NCI-H1930 (cell line): ENCODE data around the gene RPS27.
"Not testable (repeated sequence)": the region's sequence is repeated elsewhere in the genome, so short reads cannot be mapped to it uniquely, and the experiment has no call there.

Experiments used
- DNase-seq, 2 experiments: peaks; one replicate each; lab custom pipeline; 2025; lab: John Stamatoyannopoulos, UW

Gene RPS27

DNA sequence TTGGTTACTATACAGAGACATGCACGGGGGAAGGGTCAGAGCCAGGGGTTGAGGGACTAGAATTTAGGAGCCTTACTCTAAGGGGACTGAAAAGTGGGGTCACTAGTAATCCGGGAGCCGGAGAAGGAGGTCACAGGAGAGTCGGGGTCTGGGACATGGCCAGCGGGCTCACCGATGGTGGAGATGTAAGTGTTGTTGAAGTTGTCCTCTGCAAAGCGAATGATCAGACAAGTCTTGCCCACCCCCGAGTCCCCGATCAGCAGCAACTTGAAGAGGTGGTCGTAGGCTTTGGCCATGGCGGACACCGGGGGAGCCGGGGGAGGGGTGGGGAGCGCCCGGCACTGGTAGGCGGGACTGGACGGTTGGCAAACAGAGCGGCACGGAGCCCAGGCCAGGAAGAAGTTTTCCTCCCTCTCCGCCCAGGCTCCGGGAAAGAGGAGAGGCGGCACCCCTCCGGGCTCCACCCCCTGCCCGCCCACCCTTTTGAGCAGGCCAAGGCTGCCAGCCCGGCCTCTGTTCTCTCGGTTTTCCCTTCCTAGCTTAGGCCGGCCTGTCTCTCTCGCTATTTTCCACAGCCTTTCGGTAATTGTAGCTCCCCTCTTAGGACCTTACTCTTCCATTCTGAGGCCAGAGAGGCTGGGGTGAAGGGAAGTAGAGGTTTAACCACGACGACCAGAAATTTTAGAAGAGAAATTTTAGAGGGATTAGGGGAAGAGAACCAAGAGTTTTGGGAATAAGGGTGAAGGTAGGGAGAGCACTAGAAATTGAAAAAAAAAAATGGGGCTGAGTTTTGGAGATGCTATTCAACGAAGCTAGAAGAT, 4.4 kb upstream of the RPS27 start, which contains the start of gene RAB13:
Gene RAB13, minus strand, starts transcription at position 399 of the 821 bp plus-strand sequence. Its CDS starts 103 bp downstream, at position 296.
- DNase-seq: no peak

DNA sequence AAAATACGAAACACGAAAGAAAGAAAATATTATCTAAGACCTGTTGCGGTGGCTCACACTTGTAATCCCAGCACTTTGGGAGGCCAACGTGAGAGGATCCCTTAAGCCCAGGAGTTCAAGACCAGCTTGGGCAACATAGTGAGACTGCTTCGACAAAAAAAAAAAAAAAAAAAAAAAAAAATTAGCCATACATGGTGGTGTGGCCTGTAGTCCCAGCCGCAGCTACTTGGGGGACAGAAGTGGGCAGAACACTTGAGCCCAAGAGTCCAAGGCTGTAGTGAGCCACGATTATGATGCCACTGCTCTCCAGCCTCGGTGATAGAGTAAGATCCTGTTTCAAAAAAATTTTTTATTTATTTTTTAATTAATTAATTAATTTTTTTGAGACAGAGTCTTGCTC, 2.9 kb upstream of the RPS27 start:
- no peak for DNase-seq

DNA sequence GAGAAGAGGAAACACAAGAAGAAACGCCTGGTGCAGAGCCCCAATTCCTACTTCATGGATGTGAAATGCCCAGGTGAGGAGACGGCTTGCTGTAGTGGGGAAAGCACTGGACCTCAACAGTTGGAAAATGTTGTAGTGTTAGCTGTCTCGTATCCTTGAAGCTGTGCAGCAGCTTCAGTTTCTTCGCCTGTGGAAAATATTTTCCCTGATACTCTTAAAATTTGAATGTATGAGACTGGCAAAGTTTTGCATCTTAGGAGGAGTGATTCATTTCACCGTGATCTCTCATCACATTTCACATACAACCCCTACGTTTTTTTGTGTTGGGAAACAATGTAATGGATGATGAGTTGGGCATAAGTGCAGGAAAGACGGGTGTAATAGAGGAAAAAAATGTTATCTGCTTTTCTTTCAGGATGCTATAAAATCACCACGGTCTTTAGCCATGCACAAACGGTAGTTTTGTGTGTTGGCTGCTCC, 629 bp downstream of the RPS27 start:
- no peak for DNase-seq

DNA sequence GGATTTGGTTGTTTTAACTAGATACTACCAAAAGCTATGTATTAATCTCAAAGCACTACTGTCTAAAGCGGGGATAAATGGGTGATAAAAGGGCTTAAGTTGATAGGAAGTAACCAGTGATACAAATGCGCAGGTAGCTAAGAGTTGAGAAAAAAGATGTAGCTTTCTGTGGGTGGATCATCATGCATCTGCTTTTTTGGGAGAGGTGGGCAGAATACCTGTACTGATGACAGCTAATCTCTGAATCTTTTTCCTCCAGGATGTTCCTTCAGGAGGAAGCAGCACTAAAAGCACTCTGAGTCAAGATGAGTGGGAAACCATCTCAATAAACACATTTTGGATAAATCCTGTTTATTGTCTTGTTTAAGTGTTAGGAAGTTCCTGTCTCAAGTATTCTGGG, 1.2 kb downstream of the RPS27 start:
- no peak for DNase-seq

GRCh38 chr1:153995202-153995601, 4.6 kb downstream of the RPS27 start:
- DNase-seq: no peak

DNA sequence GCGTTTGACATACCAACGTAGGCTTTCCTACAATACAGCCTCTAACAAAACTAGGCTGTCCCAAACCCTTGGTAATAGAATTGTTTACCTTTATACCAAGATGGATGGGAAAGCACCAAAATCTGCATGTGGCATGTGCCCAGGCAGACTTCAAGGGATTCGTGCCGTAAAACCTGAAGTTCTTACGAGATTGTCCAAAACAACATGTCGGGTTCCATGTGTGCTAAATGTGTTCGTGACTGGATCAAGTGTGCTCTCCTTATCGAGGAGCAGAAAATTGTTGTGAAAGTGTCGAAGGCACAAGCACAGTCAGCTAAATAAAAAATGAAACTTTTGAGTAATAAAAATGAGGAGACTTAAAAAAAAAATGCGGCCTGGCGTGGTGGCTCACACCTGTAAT, 5.1 kb downstream of the RPS27 start:
- DNase-seq: no peak

DNA sequence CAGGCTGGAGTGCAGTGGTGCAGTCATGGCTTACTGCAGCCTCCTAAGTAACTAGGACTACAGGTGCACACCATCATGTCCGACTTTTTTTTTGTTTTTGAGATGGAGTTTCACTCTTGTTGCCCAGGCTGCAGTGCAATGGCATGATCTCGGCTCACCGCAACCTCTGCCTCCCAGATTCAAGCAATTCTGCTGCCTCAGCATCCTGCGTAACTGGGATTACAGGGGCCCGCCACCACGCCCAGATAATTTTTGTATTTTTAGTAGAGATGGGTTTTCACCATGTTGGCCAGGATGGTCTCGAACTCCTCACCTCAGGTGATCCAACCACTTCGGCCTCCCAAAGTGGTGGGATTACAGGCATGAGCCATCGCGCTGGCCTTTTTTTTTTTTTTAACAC, 6.3 kb downstream of the RPS27 start:
- DNase-seq: not testable (repeated sequence)

DNA sequence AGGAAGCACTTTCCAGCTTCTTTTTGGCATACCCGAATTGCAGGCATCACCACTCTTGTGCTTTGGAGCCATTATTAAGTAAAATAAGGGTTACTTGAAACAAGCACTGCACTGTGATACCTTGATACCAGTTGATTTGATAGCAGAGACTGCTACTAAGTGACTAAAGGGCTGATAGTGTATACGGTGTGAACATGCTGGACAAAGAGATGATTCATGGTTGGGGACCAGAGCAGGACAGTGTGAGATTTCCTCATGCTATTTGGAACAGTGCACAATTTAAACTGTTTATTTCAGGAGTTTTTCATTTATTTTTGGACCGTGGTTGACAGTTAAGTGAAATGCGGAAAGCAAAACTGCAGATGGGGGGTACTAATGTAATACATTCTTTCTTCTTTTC, 9.9 kb downstream of the RPS27 start:
- no peak for DNase-seq

DNA sequence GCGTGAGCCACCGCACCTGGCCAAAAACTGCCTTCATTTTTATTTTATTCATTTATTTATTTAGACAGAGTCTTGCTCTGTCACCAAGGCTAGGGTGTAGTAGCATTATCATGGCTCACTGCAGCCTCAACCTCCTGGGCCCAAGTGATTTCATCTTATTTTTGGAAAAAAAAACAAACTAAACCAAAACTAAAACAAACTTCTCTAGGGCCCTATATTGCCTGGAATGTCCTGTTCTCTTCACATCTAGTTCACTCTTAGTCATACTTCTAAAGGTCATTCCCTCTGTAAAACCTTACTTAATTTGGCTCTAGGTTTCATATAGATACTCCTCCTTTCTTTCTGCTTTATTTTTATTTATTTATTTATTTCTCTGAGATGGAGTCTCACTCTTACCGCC, 15.6 kb downstream of the RPS27 start:
- no peak for DNase-seq

DNA sequence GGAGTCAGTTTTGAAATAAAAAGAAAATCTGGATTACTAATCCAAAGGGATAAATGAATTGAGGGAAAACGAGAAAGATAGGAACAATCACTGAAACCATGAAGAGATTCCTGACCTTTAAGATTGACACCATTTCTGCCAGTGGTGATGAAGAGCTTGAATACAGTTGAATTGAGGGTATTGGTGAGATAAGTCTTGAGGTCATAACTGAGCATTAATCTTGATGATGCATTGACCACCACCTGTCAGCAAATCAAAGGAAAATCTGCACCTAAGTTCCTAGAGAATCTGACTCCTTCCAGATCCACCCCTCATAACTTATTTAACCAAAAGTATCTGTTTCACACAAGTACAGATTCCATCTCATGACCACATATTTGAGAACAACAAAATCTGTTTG, 21.6 kb downstream of the RPS27 start:
- DNase-seq: no peak

DNA sequence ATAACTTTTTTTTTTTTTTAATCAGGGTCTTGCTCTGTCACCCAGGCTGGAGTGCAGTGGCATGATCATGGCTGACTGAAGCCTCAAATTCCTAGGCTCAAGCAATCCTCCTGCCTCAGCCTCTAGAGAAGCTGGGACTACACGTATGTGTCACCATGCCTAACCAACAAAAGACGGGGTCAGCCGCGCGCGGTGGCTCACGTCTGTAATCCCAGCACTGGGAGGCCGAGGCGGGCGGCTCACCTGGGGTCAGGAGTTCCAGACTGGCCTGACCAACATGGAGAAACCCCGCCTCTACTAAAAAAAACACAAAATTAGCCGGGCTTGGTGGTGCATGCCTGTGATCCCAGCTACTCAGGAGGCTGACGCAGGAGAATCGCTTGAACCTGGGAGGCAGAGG, 22.0 kb downstream of the RPS27 start:
- not testable (repeated sequence) for DNase-seq

DNA sequence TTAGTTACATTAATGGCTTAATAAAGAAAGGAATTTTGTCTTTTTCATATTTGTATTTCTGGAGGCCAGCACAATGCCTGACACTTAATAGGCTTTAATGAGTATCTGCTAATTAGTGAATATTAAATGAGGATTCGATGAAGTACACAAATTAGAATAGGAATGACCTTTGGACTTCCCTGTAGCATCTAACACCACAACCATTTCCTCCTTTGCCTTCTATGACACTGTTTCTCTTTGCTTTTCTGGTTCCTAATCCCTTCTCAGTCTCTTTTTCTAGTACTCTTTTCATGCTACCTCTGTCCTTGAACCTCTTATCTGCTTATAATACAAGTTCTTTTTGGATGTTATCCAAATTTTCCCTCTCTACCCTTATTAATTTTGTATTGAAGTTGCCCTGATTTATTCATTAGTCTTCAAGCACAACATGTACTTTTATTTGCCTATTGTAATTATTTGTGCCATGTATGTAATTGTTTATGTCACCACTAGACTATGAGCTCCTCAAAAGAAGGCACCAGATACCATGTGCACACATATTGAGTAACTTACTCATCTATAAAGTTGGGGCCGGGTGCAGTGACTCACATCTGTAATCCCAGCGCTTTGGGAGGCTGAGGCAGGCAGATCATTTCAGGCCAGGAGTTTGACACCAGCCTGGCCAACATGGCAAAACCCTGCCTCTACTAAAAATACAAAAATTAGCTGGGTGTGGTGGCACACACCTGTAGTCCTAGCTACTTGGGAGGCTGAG, 23.8 kb downstream of the RPS27 start:
- no peak for DNase-seq

- no peak for DNase-seq
Measured at GRCh38 chr1:154019269-154019668, 28.7 kb downstream of the RPS27 start.

GRCh38 chr1:154019940-154020339, 29.4 kb downstream of the RPS27 start:
- DNase-seq: no peak

GRCh38 chr1:154033697-154034096, 43.1 kb downstream of the RPS27 start:
- not testable (repeated sequence) for DNase-seq
